HG03520 (cell line): ENCODE results near the gene TMTC4.
"Not testable (repeated sequence)": the region's sequence is repeated elsewhere in the genome, so short reads cannot be mapped to it uniquely, and the experiment has no call there.

Experiments used
- ATAC-seq: cut with Tn5 transposase; IDR thresholded peaks from one replicate; pipeline ENCODE4 v1.9.1; 2021; ENCODE audit warnings: mild to moderate bottlenecking, moderate library complexity; ENCODE audit not compliant: unreplicated experiment

TMTC4 gene, protein sequence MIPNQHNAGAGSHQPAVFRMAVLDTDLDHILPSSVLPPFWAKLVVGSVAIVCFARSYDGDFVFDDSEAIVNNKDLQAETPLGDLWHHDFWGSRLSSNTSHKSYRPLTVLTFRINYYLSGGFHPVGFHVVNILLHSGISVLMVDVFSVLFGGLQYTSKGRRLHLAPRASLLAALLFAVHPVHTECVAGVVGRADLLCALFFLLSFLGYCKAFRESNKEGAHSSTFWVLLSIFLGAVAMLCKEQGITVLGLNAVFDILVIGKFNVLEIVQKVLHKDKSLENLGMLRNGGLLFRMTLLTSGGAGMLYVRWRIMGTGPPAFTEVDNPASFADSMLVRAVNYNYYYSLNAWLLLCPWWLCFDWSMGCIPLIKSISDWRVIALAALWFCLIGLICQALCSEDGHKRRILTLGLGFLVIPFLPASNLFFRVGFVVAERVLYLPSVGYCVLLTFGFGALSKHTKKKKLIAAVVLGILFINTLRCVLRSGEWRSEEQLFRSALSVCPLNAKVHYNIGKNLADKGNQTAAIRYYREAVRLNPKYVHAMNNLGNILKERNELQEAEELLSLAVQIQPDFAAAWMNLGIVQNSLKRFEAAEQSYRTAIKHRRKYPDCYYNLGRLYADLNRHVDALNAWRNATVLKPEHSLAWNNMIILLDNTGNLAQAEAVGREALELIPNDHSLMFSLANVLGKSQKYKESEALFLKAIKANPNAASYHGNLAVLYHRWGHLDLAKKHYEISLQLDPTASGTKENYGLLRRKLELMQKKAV

DNA sequence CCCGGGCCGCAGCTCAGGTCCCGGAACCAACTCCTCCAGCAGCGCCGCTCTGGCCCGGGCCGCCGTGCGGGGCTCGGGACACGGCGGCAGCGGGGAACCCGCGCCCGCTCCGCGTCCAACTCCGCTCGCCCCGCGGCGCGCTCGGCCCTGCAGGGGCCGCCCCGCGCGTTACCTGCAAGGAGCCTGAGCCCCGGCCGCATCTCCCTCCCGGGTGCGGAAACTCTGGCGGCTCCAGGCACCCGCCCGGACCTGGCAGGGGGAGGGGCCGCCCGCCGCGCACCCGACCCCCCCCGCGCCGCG, at the start of gene TMTC4:
Gene TMTC4 (minus strand): TSS at position 224 of the 300 bp plus-strand sequence. CDS start 4,433 bp downstream, outside the sequence.
- ATAC-seq = peak; percentile 40

DNA sequence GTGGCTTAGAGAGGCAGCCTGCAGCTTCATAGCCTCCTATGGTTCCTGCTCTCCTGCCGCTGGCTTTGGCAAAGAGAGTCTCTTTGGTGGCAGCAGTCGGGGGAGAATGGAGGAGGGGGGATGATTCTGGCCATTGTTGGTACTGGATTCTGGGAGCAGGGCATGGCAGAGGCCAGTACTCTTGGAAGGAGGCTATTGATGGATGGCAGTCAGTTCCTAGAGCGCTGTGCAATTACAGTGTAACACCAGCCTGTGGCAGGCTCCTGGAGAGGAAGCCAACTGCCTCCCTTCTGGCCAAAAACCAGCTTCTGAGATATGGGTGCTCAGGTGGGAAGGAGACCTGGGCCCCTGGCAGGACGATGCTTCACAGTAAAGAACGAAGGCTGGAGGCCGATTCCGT, 47.9 kb upstream of the TMTC4 start:
- ATAC-seq = no peak

DNA sequence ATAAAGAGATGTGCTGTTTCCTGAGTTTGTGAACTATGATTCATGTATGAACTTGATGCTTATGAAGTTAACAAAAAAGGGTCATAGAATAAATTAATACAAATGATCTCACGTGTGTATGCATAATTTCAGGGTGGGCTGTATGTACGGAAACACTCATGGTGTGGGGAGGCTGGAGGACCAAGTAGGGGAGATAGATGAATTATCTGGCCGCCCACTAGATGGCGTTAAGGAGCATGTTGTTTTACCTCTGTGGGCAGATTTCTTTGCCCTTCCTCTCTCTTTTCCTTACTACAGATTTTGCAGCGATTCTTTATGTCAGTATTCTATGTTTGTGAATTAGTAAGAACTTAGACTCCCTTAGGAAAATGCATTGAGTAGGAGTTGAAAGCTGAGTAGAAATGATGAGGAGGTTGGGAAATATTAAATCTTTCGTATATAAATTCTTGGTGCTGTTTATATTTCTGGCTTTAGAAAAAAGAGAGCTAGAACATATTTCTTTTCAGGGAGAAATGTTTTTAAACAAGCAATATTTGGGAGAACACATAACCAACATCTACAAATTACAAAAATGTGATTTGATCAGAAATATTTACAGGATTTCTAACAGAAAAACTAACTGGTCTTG, 47.4 kb upstream of the TMTC4 start:
- ATAC-seq = peak; percentile 75

DNA sequence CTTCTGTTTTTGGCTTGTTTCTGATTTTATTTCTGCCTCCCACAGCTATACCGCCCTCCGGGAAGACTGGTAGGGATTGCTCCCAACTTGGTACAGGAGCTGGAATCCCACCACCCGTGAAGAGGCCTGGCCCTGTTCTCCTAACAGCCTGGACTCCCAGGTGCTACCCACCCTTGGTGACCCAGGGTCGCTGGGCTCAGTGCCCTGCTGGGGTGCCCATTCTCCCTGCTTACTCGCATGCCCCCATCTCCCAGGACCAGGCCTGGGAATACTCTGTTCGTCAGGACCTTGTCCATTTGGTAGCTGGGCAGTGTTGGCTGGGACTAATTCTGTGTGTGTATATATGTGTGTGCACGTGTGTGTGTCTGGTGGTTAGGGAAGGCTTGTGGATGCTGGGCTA, 41.0 kb upstream of the TMTC4 start:
- ATAC-seq = no peak

DNA sequence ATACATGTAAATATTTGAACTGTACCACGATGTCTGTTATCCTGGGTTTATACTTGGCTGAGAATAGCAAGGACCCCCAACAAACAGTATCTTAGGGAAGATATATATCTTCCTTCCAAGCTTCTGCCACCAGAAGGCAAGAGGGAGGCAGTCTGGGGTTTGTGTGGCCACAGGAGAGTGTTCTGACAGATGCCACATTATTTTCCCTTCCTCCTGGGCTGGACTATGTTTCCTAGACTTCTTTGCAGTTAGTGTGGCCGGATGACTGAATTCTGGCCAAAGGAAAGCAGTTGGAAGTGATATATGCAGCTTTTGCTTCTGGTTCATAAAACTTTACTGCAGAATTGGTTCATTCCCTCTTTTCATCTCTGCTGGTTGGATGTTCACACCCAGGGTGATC, 39.9 kb upstream of the TMTC4 start:
- no peak for ATAC-seq

DNA sequence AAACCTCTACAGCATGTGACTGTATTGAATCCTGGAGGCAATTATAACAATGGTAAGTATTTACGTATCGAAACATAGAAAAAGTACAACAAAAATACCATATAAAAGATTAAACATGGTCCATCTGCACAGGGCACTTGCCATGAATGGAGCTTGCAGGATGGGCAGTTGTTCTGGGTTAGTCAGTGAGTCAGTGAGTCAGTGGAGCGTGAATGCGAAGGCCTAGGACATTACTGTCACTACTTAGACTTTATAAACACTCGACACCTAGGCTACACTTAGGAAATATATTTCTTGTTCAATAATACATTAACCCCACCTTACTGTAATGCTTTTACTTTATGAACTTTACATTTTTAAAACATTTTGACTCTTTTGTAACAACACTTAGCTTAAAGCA, 35.6 kb upstream of the TMTC4 start:
- ATAC-seq = no peak

DNA sequence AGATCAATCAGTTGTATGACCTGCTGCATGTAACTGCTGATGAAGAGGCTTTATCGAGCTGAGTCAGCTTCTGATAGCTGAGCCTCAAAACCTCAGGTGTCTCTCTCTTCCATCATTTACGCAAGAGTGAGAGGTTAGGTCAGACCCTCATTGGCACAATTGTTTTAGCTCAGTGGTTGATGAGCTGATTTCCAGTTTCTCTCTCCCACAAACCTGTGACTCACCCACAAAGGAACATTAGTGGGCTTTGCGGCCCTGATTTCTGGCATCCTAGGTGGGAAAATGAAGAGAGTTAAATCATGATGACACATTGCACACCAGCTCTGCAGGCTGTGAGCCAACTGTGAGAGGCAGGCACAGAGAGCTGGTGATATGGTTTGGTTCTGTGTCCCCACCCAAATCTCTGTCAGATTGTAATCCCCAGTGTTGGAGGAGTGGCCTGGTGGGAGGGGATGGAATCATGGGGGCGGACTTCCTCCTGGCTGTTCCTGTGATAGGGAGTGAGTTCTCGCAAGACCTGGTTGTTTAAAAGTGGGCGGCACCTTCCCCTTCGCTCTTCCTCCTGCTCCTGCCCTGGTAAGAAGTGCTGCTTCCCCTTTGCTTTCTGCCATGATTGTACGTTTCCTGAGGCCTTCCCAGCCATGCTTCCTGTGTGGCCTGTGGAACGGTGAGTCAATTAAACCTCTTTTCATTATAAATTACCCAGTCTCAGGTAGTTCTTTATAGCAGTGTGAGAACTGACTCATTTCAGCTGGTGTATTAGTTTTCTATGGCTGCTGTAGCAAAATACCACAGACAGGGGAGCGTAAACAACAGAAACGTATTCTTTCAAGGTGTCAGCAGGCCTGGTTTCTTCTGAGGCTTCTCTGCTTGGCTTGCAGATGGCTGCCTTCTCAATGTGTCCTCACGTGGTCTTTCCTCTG, 33.5 kb upstream of the TMTC4 start:
- no peak for ATAC-seq

DNA sequence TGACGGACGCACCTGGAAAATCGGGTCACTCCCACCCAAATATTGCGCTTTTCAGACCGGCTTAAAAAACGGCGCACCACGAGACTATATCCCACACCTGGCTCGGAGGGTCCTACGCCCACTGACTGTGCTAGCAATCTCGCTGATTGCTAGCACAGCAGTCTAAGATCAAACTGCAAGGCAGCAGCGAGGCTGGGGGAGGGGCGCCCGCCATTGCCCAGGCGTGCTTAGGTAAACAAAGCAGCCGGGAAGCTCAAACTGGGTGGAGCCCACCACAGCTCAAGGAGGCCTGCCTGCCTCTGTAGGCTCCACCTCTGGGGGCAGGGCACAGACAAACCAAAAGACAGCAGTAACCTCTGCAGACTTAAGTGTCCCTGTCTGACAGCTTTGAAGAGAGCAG, 23.7 kb upstream of the TMTC4 start:
- ATAC-seq = not testable (repeated sequence)

DNA sequence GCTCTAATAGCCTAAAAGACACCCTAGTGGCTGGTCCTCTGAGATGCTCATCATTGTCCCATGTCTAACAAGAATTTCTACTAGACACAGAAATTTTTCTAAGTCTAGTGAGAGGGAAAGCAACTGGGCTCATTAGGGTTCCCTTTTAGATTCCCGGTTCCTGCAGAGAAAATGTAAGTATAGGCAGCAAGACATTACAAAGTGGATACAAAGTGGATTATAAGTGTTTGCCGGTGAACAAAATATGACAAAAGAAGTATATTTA, 20.8 kb upstream of the TMTC4 start:
- ATAC-seq = no peak

DNA sequence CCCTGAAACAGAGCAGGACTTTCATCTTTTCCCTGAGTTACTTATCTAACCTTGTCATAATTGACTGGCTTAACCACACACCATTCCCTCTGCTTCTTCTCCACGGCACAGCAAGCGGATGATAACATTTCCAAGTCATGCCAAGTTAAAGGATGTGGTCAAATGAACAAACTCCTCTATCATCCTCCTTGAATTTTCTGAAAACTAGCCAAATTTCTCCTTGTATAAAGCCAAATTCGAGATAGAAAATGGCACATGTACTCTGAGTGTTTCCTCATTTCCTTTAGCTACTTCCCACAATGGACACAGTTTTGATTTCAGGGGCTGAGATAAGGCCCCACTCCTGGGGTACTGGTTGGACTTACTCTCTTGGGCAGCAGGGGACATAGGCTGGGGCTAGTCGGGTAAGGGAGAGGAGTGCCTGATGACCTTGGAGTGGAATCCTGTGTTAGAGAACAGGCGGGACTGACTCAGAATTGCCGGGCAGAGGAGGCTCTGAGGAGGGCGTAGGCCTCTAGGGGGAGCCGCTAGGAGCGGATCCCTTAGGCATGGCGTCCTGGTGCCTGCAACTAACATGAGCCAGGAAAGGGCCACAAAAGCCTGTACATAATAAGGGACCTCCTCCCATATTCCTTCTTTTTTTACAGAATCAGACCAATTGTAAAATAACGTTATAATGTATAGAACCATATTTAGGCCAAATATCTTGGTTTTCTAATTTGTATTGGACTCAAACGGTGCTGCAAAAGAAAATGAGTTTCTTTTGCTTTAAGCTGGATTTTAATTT, 20.3 kb upstream of the TMTC4 start:
- ATAC-seq = no peak

DNA sequence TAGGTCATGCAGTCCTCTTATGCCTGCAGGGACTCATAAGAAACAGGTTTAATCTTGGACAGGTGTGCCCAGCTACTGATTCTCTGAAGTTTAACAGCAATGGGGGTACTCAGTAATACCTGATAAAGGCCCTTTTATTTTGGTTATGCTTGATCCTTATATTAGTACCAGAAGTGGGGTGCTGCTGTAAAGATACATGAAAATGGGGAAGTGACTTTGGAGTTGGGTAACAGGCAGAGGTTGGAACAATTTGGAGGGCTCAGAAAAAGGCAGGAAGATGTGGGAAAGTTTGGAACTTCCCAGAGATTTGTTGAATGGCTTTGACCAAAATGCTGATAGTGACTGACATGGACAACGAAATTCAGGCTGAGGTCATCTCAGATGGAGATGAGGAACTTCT, 14.6 kb upstream of the TMTC4 start:
- no peak for ATAC-seq

DNA sequence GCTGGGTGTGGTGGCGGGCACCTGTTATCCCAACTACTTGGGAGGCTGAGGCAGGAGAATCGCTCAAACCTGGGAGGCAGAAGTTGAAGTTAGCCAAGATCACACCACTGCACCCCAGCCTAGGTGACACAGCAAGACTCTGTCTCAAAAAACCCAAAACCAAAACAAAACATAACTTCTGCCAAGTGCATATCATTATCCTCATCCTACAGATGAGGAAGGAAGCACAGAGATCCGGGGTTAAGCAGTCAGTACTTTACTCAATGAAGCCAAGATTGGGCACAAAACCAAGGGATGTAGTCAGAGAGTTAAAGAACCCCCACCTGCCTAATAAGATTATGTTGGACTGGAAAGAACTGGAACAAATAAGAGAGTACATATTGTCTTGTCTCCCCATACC, 5.5 kb upstream of the TMTC4 start:
- ATAC-seq = no peak

DNA sequence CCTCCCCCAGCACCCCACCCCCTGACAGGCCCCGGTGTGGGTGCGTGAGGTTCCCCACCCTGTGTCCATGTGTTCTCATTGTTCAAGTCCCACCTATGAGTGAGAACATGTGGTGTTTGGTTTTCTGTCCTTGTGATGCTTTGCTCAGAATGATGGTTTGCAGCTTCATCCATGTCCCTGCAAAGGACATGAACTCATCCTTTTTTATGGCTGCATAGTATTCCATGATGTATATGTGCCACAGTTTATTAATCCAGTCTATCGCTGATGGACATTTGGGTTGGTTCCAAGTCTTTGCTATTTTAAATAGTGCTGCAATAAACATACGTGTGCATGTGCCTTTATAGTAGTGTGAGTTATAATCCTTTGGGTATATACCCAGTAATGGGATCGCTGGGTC, 2.5 kb upstream of the TMTC4 start:
- ATAC-seq = not testable (repeated sequence)

DNA sequence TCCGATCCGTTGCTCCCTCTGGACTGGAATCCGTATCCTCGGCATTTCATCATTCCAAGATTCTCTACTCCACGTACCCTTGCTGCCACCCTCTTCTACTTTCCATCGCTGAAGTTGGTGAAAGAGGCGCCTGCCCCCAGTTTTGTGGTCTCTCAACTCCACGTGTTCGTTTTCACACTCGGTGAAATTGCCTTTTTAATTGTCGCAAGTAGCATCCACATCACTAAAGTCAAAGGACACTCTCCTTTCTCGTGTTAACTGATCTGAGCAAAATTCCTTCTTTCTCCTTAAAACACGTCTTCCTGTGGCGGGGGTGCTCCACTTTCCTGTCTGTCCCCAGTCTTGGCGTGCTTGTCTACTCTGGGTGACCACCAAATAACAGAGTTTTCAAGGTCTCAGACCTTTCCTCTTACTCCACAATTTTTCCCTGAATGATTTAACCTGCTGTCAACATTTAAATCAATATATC, 1.1 kb upstream of the TMTC4 start:
- ATAC-seq = no peak

DNA sequence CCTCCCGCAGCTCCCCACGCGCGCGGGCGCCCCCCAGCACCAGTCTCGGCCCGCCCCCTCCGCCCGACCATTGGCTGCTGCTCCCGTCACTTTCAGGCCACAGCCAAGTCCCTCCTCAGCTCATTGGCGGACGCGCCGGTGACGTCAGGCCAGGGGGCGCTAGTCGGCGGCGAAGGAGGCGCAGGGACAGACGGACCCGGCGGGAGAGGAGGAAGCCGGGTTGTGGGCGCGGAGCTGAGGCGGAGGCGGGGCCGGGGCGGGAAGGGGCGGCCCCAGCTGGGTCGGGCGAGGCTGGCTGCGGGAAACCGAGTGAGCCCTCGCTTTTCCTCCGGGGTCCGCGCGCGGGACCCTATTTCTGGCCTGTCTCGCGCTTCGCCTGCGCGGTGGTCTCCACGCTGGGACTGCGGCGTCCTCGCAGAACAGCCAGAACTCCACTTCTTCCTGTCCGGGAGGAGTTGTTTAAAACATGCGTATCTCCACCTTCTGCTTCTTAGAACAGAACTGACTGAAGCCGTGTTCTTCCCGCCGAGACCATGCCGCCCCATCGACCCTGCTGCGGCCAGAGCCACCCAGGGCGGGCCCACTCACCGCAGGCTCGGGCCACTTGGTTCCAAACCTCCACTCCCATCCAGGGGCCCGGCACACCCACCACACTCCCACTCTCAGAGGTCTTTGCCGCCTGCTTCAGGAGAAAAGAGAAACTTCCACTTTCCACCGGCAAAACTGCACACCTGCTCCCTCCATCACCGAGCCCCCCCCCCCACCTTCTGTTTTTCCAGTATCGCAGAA, 471 bp upstream of the TMTC4 start:
- ATAC-seq = peak; percentile 95

DNA sequence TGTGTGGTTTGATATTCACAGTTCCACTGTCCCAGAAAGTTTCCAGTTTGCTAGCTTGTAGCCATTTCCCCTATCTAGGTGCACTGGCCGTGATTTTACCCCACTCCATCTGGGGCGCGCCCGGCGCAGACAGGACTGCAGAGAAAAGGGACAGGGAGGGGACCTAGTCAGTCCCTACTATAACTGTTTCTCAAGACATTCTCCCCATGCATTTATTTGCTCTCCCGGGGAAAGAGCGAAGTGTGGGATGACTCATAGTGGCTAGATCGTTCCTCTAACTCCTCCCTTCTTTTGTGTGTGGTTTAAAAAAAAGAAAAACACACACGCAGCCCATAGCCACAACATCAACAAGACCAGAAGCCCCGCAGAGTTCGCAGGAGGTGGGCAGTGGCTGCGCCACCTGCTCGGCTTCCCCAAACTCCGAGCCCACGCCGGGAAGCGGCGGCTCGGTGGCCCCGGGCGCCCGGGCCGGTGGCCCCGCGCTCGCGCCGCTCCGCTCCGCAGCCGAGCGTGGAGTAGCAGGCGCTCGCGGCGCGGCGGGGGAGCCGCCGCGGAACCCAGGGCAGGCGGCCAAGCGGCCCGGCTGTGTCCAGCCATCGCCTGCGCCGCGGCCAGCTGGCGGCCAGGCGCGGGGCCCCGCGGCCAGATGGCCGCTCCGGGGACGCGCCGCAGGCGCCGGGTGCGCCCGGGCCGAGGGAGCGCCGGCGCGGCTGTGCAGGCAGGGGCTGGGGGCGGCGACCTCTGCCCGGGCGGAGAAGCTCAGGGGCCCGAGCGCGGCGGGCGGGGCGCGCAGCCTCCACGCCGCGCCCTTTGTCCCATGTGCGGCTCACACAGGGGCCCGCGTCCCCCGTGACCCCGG, 653 bp downstream of the TMTC4 start:
- ATAC-seq = peak; percentile 28

DNA sequence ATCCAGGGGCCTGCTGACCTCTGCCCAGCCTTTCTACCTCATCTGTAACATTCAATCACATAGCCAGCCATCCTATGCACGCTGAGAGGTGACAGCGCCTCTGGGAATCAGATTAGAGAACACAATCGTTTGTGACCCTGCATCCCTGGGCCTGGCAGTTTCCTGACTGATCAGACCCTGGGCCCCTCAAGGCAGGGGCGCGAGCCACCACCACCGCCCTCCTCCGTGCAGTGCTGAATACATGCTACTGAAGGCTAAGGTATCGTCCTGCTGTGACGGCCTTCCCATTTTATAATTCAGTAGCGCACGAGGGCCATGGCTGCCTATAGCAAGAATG, 1.3 kb downstream of the TMTC4 start:
- no peak for ATAC-seq

DNA sequence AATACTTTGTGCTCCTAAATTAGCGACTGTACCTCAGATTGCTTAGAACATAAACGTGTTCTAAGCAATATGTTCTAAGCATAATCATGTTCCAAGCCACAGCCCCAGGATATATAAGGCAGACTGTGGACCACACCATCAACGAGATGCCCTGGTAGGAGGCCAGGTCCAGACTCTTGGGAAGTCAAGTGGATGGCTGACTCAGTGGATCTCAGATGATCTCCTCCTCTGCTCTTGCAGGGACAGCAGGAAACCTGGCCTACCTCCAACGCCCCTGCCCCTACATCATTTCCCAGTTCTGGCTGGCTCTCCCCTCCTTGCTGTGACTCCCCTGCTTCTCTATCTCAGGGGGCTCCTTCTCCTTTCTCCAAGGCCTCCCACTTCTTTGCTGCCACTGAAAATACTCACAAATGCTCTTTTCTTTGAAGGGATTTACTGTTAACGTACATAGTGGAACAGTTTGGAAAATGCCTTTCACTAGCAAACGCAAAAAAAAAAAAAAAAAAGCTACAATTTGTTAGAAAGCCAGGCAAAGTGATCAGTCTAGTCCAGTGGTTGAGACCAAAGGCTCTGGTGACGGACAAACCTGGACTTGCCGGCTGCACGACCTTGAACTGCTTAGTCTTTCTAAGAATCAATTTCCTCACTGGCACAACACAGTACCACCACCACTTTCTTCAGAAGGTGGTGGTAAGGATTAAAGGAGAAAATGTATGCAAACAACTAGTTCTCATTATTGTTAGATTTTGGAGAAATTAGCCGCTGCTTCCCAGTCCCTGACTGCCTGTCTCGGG, 3.0 kb downstream of the TMTC4 start:
- no peak for ATAC-seq
